ENCODE data around the gene GIGYF2.

- TF ChIP-seq EZH2 (optimal IDR thresholded peaks at IDR 0.05; ENCODE audit: low read depth, low read length) (no peak), EZH2phosphoT487 (IDR thresholded peaks at IDR 0.05; ENCODE audit: low read length) (no peak)
- TF ChIP-seq, protein P1, sequence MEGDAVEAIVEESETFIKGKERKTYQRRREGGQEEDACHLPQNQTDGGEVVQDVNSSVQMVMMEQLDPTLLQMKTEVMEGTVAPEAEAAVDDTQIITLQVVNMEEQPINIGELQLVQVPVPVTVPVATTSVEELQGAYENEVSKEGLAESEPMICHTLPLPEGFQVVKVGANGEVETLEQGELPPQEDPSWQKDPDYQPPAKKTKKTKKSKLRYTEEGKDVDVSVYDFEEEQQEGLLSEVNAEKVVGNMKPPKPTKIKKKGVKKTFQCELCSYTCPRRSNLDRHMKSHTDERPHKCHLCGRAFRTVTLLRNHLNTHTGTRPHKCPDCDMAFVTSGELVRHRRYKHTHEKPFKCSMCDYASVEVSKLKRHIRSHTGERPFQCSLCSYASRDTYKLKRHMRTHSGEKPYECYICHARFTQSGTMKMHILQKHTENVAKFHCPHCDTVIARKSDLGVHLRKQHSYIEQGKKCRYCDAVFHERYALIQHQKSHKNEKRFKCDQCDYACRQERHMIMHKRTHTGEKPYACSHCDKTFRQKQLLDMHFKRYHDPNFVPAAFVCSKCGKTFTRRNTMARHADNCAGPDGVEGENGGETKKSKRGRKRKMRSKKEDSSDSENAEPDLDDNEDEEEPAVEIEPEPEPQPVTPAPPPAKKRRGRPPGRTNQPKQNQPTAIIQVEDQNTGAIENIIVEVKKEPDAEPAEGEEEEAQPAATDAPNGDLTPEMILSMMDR (IDR thresholded peaks at IDR 0.05; ENCODE audit: low read length), result no peak
These were observed 162.3 kb downstream of the GIGYF2 start for GRCh38 chr2:232859385-232859916.
